GM18867 (cell line): ENCODE data around the gene KLHL18.
"Not testable (repeated sequence)": the region's sequence is repeated elsewhere in the genome, so short reads cannot be mapped to it uniquely, and the experiment has no call there.

ENCODE experiments used
- ATAC-seq: cut with Tn5 transposase; IDR thresholded peaks from one replicate; pipeline ENCODE4 v1.9.1; 2021; ENCODE audit warnings: mild to moderate bottlenecking, moderate library complexity; ENCODE audit not compliant: unreplicated experiment

The KLHL18 gene

GRCh38 chr3:47273564-47273963, 9.2 kb upstream of the KLHL18 start:
- ATAC-seq, result no peak

GRCh38 chr3:47274652-47275051, 8.1 kb upstream of the KLHL18 start:
- no peak for ATAC-seq

- ATAC-seq, result no peak
Observed at GRCh38 chr3:47276558-47276957, 6.2 kb upstream of the KLHL18 start.

GRCh38 chr3:47280519-47280918, 2.2 kb upstream of the KLHL18 start:
- ATAC-seq, result no peak

- ATAC-seq, result no peak
Observed at GRCh38 chr3:47283193-47283537, 421 bp downstream of the KLHL18 start.

GRCh38 chr3:47283591-47284364, 1.0 kb downstream of the KLHL18 start:
- ATAC-seq, result no peak

GRCh38 chr3:47288966-47289910, 6.5 kb downstream of the KLHL18 start:
- ATAC-seq, result no peak

- ATAC-seq, result no peak
Observed at GRCh38 chr3:47291158-47291753, 8.5 kb downstream of the KLHL18 start.

- ATAC-seq, result peak; percentile 43
Observed at GRCh38 chr3:47291754-47292420, 9.1 kb downstream of the KLHL18 start.

- ATAC-seq, result no peak
Observed at GRCh38 chr3:47293822-47294221, 11.1 kb downstream of the KLHL18 start.

- no peak for ATAC-seq
Observed at GRCh38 chr3:47294392-47294791, 11.6 kb downstream of the KLHL18 start.

GRCh38 chr3:47295322-47295721, 12.6 kb downstream of the KLHL18 start:
- ATAC-seq, result no peak

- ATAC-seq, result no peak
Observed at GRCh38 chr3:47295976-47296375, 13.2 kb downstream of the KLHL18 start.

- no peak for ATAC-seq
Observed at GRCh38 chr3:47296562-47297302, 14.0 kb downstream of the KLHL18 start.

GRCh38 chr3:47298439-47298838, 15.7 kb downstream of the KLHL18 start:
- no peak for ATAC-seq

- no peak for ATAC-seq
Observed at GRCh38 chr3:47299381-47300318, 16.9 kb downstream of the KLHL18 start.

- no peak for ATAC-seq
Observed at GRCh38 chr3:47301456-47301855, 18.7 kb downstream of the KLHL18 start.

- ATAC-seq, result no peak
Observed at GRCh38 chr3:47306022-47306421, 23.3 kb downstream of the KLHL18 start.

GRCh38 chr3:47309231-47309630, 26.5 kb downstream of the KLHL18 start:
- not testable (repeated sequence) for ATAC-seq
